Natural killer cell (primary cell): ENCODE results near the gene SNRNP70. TPM values are rescaled to one million over a fixed set of nuclear protein-coding genes. Genes with fewer than 3 reads are reported as not detected.
A peak's percentile ranks its signal among the peaks of the same experiment; 100 is the strongest.

Experiments used
- ATAC-seq, 3 donors: fragments of 150-1000 bp in 2 of 3; fragments of 200-7000 bp in 1 of 3; cut with Tn5 transposase; 1 replicate in 1 of 3; 2 replicates in 2 of 3; pipeline ENCODE4 v1.10.0; 2021; ENCODE audit warnings: mild to moderate bottlenecking in 2 of 3, moderate library complexity in 2 of 3
- DNase-seq, 2 donors: peaks; one replicate each; pipeline versions ENCODE4 v3.0.0 to v3.0.0-alpha.2; 2013 to 2021; ENCODE audit warnings: mixed read lengths in 1 of 2
- H3K27ac ChIP-seq: one replicate; pipeline ENCODE4 v1.5.1; 2013; ENCODE audit warnings: mild to moderate bottlenecking, low read length
- H3K27me3 ChIP-seq: one replicate; pipeline ENCODE4 v1.6.1; 2013; ENCODE audit warnings: low read length; ENCODE audit not compliant: control insufficient read depth, insufficient read depth
- H3K36me3 ChIP-seq: one replicate; pipeline ENCODE4 v1.6.1; 2013; ENCODE audit warnings: low read length; ENCODE audit not compliant: control insufficient read depth, insufficient read depth
- H3K4me1 ChIP-seq: one replicate; pipeline ENCODE4 v1.6.1; 2013; ENCODE audit warnings: low read length; ENCODE audit not compliant: control insufficient read depth, insufficient read depth
- H3K4me3 ChIP-seq: one replicate; pipeline ENCODE4 v1.5.1; 2013; ENCODE audit warnings: low read length
- H3K9me3 ChIP-seq: one replicate; pipeline ENCODE4 v1.6.1; 2013; ENCODE audit warnings: low read length; ENCODE audit not compliant: control insufficient read depth, insufficient read depth
- H3K27ac Mint-ChIP-seq, 2 donors: one replicate each; pipeline ENCODE4 v1.8.0; 2022; ENCODE audit warnings: mild to moderate bottlenecking in 2 of 2, mixed read lengths in 2 of 2, moderate library complexity in 1 of 2
- H3K27me3 Mint-ChIP-seq, 2 donors: one replicate each; pipeline ENCODE4 v1.8.0; 2022; ENCODE audit warnings: low read depth in 2 of 2, mixed read lengths in 2 of 2
- H3K36me3 Mint-ChIP-seq: one replicate; pipeline ENCODE4 v1.8.0; 2022; ENCODE audit warnings: mixed read lengths
- H3K4me1 Mint-ChIP-seq, 2 donors: one replicate each; pipeline ENCODE4 v1.8.0; 2022; ENCODE audit warnings: mixed read lengths in 2 of 2
- H3K4me3 Mint-ChIP-seq: one replicate; pipeline ENCODE4 v1.8.0; 2022; ENCODE audit warnings: mild to moderate bottlenecking, moderate library complexity, mixed read lengths
- H3K9me3 Mint-ChIP-seq, 2 donors: one replicate each; pipeline ENCODE4 v1.8.0; 2022; ENCODE audit warnings: mixed read lengths in 2 of 2
- CTCF ChIP-seq: fragments of 200-600 bp; IDR thresholded peaks from one replicate; pipeline ENCODE4 v1.8.0; 2022; ENCODE audit warnings: antibody characterized with exemption
- WGBS: methylation state at CpG from one replicate; pipeline ENCODE4 v1.1.7; 2013; ENCODE audit warnings: missing lambda C conversion rate; ENCODE audit not compliant: insufficient coverage; 5-methylcytosine and 5-hydroxymethylcytosine counted together
- intact Hi-C: fragments of 100-400 bp; cut with micrococcal nuclease; formaldehyde crosslinking; loops from one replicate; pipeline ENCODE4 v1.14.2; 2022
- total RNA-seq, 4 donors: library from RNA; stranded (reverse); fragments of 120-200 nt in 1 of 4; gene quantifications; one replicate each; pipeline versions ENCODE4 v1.2.3 to v1.2.4, GENCODE V29; 2013 to 2022

Gene SNRNP70
- total RNA-seq, 3 donors from 2014 or later (not counting 1 experiment from before 2014, with no cell fraction given): 244 to 312 (median 299) TPM

- H3K4me3 ChIP-seq: no peak overlapping the region
- Mint-ChIP-seq H3K27me3 (peaks cover 0 to 11% of the 10 kb centered on the region in 2 donors), H3K4me3 (peak overlapping the region; percentile 79), H3K27ac (peak overlapping the region in 1 of 2 donors; percentile 35), H3K36me3 (no peaks in the 10 kb centered on the region), H3K9me3 (no peaks in the 10 kb centered on the region), H3K4me1 (peaks cover 22 to 31% of the 10 kb centered on the region in 2 donors)
- peaks cover 2% of the 10 kb centered on the region for H3K27me3 ChIP-seq
- intact Hi-C loops: no loop called here
- peaks cover 24% of the 10 kb centered on the region for H3K4me1 ChIP-seq
- H3K36me3 ChIP-seq: no peaks in the 10 kb centered on the region
- no peak overlapping the region for H3K27ac ChIP-seq
- no peaks in the 10 kb centered on the region for H3K9me3 ChIP-seq
- DNase-seq: peak in 1 of 2 donors; percentile 53
- peak; percentile 20 to 28 (median 28) for ATAC-seq
- 36% methylated on average over 49 of the region's 49 CpGs for WGBS
- TF ChIP-seq CTCF: no peak
These were observed 47.8 kb downstream of the SNRNP70 start for GRCh38 chr19:49132974-49133609.

- no peaks in the 10 kb centered on the region for H3K36me3 Mint-ChIP-seq
- H3K4me3 ChIP-seq: peak overlapping the region; percentile 20
- no peak for TF ChIP-seq CTCF
- H3K4me3 Mint-ChIP-seq: peak overlapping the region; percentile 79
- peaks cover 15 to 23% of the 10 kb centered on the region in 2 donors for H3K4me1 Mint-ChIP-seq
- H3K36me3 ChIP-seq: no peaks in the 10 kb centered on the region
- ATAC-seq (peak; percentile 75 to 83 (median 81)), DNase-seq (peak in 1 of 2 donors; percentile 65)
- no peaks in the 10 kb centered on the region for H3K9me3 Mint-ChIP-seq
- intact Hi-C loops: no loop called here
- WGBS: 35% methylated on average over 42 of the region's 42 CpGs
- no peak overlapping the region for H3K27ac ChIP-seq
- peaks cover 2% of the 10 kb centered on the region for H3K27me3 ChIP-seq
- peaks cover 17% of the 10 kb centered on the region for H3K4me1 ChIP-seq
- no peaks in the 10 kb centered on the region for H3K9me3 ChIP-seq
- H3K27me3 Mint-ChIP-seq: peaks cover 0 to 11% of the 10 kb centered on the region in 2 donors
- H3K27ac Mint-ChIP-seq: peak overlapping the region in 1 of 2 donors; percentile 35
These were observed 48.6 kb downstream of the SNRNP70 start for GRCh38 chr19:49133621-49134454.

GRCh38 chr19:49135686-49136085 is 50.4 kb downstream of the SNRNP70 start:
- H3K9me3 Mint-ChIP-seq: no peaks in the 10 kb centered on the region
- no peak for ATAC-seq
- H3K27ac ChIP-seq: no peak overlapping the region
- peaks cover 2% of the 10 kb centered on the region for H3K27me3 ChIP-seq
- H3K4me3 ChIP-seq: no peak overlapping the region
- H3K27me3 Mint-ChIP-seq: peaks cover 0 to 11% of the 10 kb centered on the region in 2 donors
- H3K36me3 Mint-ChIP-seq: no peaks in the 10 kb centered on the region
- H3K4me1 Mint-ChIP-seq: peaks cover 11 to 18% of the 10 kb centered on the region in 2 donors
- intact Hi-C loops: no loop called here
- WGBS: 83% methylated on average over 5 of the region's 5 CpGs
- no peak for DNase-seq
- no peaks in the 10 kb centered on the region for H3K9me3 ChIP-seq
- H3K36me3 ChIP-seq: no peaks in the 10 kb centered on the region
- no peak overlapping the region for H3K27ac Mint-ChIP-seq
- no peak overlapping the region for H3K4me3 Mint-ChIP-seq
- H3K4me1 ChIP-seq: peaks cover 16% of the 10 kb centered on the region
- no peak for TF ChIP-seq CTCF
